Frontal cortex (tissue), 4 donors: ENCODE measurements around the gene CHST13. TPM values are rescaled to one million over a fixed set of nuclear protein-coding genes. Genes with fewer than 3 reads are reported as not detected.

Source experiments
- DNase-seq, 2 donors: peaks; one replicate each; pipeline ENCODE4 v3.0.0; 2012; ENCODE audit warnings: low spot score in 2 of 2
- FAIRE-seq: peaks from 2 replicates; lab custom pipeline; 2012; peaks lifted over from hg19 to GRCh38; lab: Jason Lieb, UNC
- total RNA-seq: library from RNA; depleted of rRNA; stranded (reverse); fragments of >200 nt; gene quantifications from one replicate; pipeline ENCODE4 v1.2.3, GENCODE V29; 2014
- donor health status: control.
- donor health status: control.
- donor health status: control.

The CHST13 gene
- total RNA-seq, 1 donor from 2014 or later: under 0.01 TPM

DNA sequence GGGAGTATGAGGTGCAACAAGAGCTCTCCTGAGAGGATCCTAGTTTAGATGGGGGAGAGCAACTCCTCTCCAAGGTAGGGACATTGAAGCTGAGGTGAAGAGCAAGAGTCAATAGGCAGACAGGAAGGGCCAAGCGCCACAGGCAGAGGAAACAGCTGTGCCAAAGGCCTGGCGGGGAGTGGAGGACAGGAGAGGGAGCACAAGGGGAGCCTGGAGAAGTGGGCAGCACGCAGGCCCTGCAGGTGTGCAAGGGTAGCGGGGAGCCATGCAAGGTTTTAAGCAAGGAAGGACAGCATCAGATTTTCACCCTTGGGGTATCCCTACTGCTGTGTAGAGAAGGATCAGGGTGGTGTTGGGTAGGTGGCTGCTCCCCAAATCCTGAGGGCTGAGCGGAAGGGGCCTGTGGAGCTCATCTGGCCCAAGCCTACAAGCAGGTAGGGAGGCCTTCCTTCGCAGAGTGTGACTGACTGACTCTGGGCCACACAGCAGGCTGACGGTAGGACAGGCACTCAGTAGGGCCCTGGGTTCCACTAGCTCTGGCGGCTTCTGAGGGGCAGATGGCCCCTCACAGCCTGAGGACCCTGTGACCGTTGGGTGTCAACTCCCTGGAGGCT, 13.3 kb downstream of the CHST13 start:
- DNase-seq: no peak
- FAIRE-seq: no peak

DNA sequence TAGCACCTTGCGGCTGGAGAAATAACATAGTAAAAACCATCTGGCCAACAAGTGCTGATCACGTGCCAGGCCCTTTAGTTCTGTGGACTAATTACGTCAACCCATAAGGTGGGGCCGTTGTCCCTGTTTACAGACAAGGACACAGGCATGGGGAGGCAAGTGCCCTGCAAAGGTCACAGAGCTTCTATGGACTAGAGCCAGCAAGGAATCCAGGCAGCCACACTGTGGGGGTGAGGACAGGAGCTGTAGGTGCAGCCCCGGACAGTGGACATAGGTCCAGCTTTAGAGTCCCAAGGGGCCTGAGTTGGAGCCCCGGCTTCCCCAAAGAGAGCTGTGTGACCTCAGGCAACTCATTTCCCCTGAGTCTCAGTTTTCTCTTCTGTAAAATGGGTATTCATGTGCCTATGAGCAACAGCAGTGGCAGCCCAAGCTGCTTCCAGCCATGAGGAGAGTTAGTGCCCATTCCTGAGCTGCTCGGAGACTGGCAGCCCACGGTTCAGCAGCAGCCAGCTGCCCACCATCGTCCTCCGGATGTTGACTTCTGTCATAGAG, 13.9 kb downstream of the CHST13 start:
- no peak for DNase-seq

DNA sequence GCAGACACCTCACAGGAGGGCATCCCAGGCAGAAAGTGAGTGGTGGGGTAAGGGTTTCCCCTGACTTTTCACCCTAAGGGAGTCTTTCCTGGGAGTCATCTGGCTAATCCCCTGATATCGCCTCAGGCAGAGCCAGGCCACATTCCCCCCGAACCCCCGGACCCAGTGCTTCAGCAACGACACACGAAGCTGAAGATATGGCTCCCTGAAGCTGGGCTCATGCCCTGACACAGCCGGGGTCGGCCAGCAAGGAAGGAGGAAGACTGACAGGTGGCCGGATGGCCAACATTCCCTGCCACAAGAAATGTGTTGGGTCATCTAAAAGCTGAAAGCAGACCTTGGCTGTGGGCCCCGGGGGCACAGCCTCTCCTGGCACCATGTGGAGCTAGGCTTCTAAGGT, 14.4 kb downstream of the CHST13 start:
- DNase-seq (no peak), FAIRE-seq (no peak)

More for the DNA sequence above, 13.9 kb downstream of the CHST13 start:
- no peak for FAIRE-seq

DNA sequence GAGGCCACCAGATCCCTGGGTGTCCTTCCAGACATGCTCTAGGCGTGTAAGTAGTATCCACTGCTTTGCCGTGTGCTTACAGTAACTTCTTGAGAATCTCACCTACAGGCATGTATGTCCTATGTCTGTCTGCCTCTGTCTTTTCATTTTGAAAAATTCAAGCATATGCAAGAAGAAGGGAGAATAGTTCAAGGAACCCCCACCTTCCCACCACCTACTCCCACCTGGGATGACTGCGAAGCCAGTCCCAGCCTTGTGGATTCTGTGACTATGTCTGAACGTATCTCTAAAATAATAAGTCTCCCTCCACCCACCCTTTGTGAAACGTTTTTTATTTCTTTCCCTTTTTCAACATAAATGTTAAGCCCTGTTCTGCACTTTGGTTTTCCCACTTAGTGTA, 15.0 kb downstream of the CHST13 start:
- DNase-seq: no peak
- no peak for FAIRE-seq

DNA sequence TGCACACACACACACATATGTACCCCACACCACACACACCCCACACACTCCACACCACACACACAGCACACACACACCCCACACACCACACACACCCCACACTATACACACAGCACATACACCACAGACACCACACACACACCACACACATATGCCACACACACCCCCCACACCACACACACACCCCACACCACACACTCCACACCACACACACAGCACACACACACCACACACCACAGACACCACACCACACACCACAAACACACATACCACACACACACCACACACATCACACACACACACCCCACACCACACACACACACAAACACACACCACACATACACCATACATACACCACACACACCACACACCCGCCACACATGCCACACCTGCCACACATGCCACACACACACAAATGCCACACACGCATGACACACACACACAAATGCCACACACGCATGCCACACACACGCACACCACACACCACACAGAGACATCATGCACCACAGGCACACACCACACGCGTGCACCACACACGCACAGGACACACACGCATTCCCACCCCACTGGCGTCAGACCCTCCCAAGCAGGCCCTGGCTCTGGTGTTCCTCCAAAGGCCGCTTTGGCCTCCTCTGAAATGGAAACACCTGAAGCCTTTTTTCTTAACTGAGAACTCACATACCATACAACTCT, 15.7 kb downstream of the CHST13 start:
- DNase-seq: no peak
- no peak for FAIRE-seq

DNA sequence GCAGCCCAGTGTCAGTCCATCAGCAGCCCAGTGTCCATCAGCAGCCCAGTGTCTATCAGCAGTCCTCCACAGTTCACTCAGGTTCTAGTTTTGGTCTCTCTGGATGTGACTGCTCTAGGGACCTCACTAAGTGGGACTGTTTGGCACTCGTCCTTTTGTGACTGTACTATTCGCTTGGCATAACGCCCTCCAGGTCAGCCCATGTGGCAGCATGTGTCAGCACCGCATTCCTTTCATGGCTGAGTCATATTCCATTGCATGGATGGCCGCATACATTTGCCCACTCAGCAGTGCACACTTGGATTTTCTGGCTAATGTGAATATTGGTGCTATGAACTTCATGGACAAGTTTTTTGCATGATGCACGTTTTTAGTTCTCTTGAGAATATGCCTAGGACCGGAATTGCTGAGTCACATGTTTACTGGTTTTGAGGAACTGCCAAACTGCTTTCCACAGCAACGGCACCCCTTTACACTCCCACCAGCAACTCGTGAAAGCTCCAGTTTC, 16.4 kb downstream of the CHST13 start:
- FAIRE-seq: no peak
- DNase-seq: no peak

DNA sequence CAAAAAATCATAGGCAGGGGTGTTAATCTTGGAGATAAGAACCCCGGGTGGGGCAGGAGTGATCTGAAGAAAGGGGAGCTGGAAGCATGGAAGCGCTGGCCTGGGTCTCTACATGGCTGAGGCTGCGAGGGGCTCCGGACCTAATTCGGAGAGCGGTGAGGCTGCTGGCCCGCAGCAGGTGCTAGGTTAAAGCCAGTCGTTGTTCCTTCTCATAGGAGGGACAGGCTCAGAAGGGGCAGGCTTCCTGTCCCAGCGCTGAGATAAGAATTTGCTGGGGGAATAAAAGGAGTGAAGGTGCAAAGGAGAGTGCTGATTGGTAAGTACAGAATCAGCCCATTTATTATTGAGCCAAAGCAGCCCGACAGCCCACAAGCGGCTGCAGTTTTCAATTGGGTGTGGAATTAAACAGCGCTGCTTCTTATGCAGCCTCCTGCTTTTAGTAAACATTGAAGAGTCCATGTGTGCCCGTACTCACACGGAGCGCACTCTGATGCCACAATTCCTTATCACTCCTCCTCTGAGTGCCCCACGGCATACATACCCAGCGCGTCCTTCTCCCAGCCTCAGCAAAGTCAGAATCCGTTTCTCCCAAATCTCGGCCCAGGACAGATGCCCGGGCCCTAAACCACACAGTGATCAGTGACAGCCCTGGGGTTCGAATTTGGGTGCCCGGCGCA, 17.1 kb downstream of the CHST13 start:
- no peak for DNase-seq

DNA sequence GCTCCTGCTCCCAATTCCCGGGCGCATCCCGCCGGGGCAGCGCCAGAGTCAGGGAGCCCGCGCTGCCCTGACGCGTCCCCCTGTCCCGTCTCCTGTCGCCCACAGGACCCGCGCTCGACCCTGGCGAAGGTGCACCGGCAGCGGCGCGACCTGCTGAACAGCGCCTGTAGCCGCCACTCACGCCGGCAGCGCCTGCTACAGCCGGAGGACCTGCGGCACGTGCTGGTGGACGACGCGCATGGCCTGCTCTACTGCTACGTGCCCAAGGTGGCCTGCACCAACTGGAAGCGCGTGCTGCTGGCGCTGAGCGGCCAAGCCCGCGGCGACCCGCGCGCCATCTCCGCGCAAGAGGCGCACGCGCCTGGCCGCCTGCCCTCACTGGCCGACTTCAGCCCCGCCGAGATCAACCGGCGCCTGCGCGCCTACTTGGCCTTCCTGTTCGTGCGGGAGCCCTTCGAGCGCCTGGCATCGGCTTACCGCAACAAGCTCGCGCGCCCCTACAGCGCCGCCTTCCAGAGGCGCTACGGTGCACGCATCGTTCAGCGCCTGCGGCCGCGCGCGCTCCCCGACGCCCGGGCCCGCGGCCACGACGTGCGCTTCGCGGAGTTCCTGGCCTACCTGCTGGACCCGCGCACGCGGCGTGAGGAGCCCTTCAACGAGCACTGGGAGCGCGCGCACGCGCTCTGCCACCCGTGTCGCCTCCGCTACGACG, 17.8 kb downstream of the CHST13 start:
- DNase-seq: no peak
- FAIRE-seq: no peak

More for the DNA sequence above, 17.1 kb downstream of the CHST13 start:
- FAIRE-seq: no peak

DNA sequence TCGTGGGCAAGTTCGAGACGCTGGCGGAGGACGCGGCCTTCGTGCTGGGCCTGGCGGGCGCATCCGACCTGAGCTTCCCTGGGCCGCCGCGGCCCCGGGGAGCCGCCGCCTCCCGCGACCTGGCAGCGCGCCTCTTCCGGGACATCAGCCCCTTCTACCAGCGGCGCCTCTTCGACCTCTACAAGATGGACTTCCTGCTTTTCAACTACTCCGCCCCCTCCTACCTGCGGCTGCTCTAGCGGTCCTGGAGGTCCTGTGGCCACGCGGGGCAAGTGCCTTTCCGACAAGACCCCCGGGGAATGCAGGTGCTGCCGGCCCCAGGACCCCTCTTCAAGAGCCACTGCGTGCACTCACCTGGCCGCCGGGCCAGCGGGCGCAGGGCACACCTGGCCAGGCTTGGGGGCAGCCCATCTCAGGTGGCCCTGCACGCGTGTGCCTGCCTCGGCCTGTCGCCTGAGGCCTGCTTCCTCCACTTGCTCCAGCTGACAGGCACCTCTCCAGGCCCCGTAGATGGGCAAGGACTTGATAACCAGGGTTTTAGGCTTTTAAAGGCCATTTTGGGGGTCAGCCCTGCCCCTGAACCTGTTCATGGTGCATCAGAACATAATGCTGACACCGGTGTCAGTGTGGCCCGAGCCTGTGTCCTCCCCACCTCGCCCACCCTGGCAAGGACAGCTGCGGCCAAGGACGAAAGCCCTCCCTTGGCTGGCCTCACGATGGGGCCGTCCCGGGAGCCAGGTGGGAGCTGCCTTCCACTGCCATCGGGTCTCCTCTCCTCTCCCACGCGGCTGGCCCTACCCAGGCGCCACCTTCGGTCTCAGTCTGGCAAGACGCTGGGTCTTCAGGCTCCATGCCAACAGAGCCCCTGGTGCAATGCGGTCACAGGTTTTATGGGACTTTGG, 18.6 kb downstream of the CHST13 start:
- FAIRE-seq: no peak
- DNase-seq: no peak

DNA sequence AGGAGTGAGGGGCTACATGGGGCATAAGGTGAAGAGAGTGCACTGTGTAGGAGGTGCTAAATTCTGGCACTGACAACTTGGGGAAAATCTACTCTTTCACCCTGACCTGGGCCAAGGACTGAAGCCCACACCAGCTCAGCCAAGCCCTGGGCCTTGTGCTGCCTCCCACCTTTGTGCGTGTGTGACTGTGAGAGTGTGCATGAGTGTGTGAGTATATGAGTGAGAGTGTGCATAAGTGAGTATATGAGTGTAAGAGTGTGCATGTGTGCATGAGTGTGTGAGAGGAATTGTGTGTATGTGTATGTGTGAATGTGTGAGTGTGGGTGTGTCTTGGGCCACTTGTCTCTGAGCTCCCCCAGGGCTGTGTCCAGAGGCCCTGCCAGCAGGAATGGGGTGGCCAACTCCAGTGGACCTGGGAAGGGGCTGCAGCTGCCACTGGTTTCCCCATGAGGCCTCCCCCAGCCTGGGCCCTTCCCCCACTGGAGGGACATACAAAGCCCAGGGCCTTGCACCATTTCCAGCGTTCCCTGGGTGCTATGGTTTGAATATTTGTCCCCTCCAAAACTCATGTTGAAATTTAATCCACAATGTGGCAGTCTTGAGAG, 19.6 kb downstream of the CHST13 start:
- no peak for DNase-seq
- FAIRE-seq: no peak

DNA sequence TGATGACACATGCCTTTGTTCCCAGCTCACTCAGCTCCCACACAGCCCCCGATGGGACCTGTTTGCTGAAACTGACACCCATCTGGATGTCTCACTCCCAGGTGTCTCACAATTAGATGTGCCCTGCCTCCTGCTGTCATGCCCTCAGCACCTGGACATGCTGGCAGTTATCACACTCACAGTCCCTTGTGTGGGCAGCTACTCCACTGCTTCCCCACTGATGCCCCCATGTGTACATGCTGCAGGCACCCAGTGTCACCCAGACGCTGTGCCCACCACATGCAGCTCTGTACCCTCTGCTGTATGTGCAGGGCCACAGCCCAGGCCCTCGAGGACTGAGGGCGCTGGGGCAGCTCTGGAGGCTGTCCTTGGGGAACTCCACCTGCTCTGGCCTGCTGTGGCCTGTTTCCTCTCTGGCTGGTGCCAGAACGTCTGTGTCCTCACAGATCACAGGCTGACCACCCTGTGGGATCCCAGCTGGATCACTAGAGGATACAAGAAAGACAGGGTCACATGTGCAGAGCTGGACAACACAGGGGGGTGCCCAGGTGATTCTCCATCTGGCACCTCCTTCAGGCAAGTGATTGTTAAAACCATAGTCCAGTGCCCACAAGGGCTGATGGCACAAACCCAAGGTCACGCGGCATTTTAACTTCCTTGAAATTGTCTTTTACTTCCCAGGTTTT, 20.8 kb downstream of the CHST13 start:
- no peak for FAIRE-seq
- DNase-seq: no peak

DNA sequence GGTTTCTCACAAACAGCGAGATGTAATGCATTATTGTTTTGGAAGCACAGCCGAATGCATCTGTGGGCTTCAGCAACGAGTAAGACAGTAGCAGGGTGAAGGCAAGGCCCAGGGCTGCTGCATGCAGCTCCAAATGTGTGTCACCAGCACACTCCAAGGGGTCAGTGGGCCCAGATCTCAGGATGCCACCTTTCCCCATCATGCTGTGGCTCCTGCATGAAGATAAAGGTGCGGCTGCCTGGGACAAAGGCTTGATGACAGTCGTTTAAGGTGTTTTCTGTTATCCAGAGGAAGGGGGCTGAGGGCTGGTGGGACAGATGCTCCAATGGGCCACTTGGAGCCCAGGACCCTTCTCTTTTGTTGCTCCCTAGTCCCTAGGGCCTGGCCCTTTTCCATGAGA, 21.6 kb downstream of the CHST13 start:
- no peak for DNase-seq
- no peak for FAIRE-seq

DNA sequence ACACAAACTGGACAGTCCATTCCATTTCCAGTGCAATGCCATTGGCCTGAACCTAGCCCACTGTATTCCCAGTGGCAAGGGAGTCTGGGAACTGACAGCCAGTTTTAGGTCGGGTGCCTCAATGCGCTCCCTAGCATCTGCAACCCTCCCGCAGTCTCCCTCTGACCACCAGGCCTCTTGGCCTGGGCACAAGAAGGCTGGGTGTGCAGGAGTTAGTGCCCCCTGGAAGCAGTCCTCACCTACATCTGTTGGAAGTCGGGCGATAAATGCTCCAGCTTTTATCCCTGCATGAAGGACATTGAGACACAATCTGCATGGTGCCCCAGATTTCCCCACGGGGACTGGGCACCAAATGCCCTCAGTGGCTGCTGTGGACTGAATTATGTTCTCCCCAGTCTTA, 22.1 kb downstream of the CHST13 start:
- no peak for DNase-seq

DNA sequence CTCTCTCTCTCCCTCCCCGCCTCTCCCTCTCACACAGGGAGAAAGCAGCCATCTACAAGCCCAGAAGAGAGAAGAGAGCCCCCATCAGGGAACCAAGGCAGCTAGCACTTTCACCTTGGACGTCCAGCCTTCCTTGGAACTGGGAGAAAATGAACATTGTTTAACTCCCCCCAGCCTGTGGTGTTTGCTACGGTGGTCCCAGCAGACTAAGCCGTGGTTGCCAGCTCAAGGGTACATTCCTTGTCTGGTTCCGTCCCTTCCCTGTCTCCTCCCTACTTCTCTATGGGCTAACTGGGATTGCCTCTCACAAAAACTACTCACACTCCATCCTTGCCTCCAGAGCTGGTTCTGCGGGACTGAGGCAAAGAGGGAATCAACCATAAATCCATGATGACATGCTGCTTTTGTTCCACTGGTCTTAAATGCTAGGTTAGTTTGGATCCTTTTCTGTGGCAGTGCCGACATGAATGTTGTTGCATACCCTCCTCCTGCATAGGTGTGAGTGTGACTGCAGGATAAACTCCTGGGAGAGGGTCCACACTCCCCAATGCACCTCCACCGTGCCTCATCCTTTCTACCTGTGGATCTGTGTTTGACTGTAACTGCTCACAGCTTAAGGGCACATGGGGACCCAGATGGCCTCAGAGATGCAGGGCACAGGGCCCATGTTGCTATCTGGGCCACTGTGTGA, 22.7 kb downstream of the CHST13 start:
- FAIRE-seq: no peak
- DNase-seq: no peak

More for the DNA sequence above, 22.1 kb downstream of the CHST13 start:
- FAIRE-seq: no peak

DNA sequence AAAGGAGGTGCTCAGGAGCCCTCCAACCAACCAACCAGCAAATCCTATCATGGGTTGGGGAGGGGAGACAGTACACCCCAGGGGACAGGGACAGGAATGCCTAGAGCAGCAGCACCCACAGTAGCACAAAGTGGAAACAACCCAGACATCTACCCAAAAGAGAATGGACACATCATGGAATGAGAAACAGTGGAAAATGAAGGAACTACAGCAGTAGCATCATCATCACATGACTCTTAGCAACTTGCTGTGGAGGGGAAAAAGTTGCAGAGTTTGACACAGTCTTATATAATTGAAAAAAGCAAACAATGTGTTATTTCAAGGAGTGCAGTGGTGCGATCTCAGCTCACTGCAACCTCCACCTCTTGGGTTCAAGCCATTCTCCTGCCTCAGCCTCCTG, 23.8 kb downstream of the CHST13 start:
- no peak for FAIRE-seq
- no peak for DNase-seq

DNA sequence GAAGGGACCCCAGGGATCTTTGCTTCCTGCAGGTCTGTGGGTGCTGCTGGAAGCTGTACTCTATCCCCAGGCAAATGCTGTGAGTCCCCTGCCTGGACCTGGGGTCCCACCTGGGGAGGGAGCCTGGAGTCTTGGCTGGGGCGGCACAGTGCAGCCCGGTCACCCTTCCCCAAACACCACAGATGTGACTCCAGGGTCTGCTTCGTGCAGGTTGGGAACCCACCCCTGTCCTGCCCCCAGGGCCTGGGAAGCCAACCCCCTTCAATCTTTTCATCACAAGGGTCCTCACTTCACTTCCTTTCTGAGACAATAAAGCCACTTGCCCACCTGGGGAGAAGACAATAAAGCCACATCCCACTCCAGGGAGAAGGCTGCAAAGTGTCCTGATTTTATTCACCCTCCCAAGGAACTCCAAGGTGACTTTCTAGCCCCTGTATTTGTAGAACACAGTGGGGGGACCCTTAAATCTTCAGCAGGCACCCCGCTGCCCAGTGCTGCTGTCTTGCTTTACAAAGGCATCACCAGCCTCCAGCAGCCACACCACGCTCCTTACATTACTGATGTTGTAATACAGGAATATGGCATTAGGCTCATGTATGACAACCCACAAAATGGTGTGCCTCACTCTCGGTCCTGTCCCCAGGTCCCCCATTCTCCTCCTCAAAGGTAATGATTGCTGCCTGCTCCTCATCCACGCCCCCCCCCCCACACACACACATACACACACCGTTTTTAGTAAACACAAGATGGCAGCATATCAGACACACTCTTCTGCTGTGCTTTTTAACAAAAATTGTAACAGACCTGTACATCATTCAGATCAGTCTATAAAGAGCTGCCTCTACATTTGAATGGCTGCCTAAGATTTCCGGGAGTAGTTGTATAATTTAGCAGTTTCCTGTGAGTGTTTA, 24.9 kb downstream of the CHST13 start:
- FAIRE-seq (no peak), DNase-seq (no peak)
